Lung (tissue), 12 donors: ENCODE data around the gene FNDC8. TPM values are rescaled to one million over a fixed set of nuclear protein-coding genes. Genes with fewer than 3 reads are reported as not detected.

Experiments
- ATAC-seq: fragments of 200-7000 bp; cut with Tn5 transposase; one replicate; pipeline ENCODE4 v1.9.1; 2020; ENCODE audit warnings: moderate number of reproducible peaks; ENCODE audit not compliant: insufficient read depth, low FRiP score
- DNase-seq, 3 donors: peaks; one replicate each; pipeline ENCODE4 v3.0.0-alpha.2; 2013 to 2017
- H3K27ac ChIP-seq, 2 donors: one replicate each; pipeline ENCODE4 v1.5.1; 2013; ENCODE audit warnings: mild to moderate bottlenecking in 2 of 2, moderate library complexity in 2 of 2, control low read depth in 1 of 2, inconsistent platforms in 1 of 2, low read depth in 1 of 2, low read length in 1 of 2
- H3K27me3 ChIP-seq, 3 donors: one replicate each; pipeline ENCODE4 v1.5.1; 2013; ENCODE audit warnings: low read length in 2 of 3; ENCODE audit not compliant: control insufficient read depth in 3 of 3, insufficient read depth in 3 of 3
- H3K36me3 ChIP-seq, 4 donors: one replicate each; pipeline ENCODE4 v1.5.1; 2013; ENCODE audit warnings: low read length in 4 of 4, mild to moderate bottlenecking in 1 of 4, moderate library complexity in 1 of 4; ENCODE audit not compliant: control insufficient read depth in 4 of 4, insufficient read depth in 4 of 4
- H3K4me1 ChIP-seq, 5 donors: one replicate each; pipeline ENCODE4 v1.5.1; 2013; ENCODE audit warnings: low read length in 5 of 5, mild to moderate bottlenecking in 2 of 5, moderate library complexity in 1 of 5; ENCODE audit not compliant: control insufficient read depth in 5 of 5, insufficient read depth in 5 of 5
- H3K4me3 ChIP-seq: one replicate; pipeline ENCODE4 v1.5.1; 2013; ENCODE audit warnings: mild to moderate bottlenecking, control low read depth, moderate library complexity
- H3K9ac ChIP-seq, 2 donors: one replicate each; pipeline ENCODE4 v1.5.1; 2013; ENCODE audit warnings: low read length in 2 of 2, control low read depth in 1 of 2; ENCODE audit not compliant: insufficient read depth in 1 of 2
- H3K9me3 ChIP-seq, 4 donors: one replicate each; pipeline ENCODE4 v1.5.1; 2013; ENCODE audit warnings: low read length in 3 of 4, mild to moderate bottlenecking in 1 of 4, moderate library complexity in 1 of 4; ENCODE audit not compliant: control insufficient read depth in 4 of 4, insufficient read depth in 3 of 4
- CTCF ChIP-seq: IDR thresholded peaks from 2 replicates; pipeline ENCODE4 v1.5.1; 2012; ENCODE audit warnings: mild to moderate bottlenecking; ENCODE audit errors: control extremely low read depth, extremely low read depth
- WGBS, 2 donors: extraction: QIAGEN DNeasy Blood & Tissue Kit; methylation state at CpG; one replicate each; pipeline ENCODE4 v1.1.7; 2013; 5-methylcytosine and 5-hydroxymethylcytosine counted together
- polyA plus RNA-seq, 2 donors: library from polyadenylated mRNA; stranded (reverse); fragments of 200-250 nt; gene quantifications; one replicate each; pipeline ENCODE4 v1.2.1, GENCODE V29; 2013
- total RNA-seq, 2 donors: library from RNA; depleted of rRNA in 1 of 2; stranded (reverse); fragments of >200 nt in 1 of 2; gene quantifications; one replicate each; pipeline ENCODE4 v1.2.1, GENCODE V29; 2014 to 2021
- donor health status: control.
- donor health status: control.
- donor health status: Bipolar disorder and iron deficiency.
- donor health status: healthy.
- donor health status: DM: yes; HTN: yes; CAD: no.

FNDC8 gene
- total and polyA plus RNA-seq, 4 donors = not detected

DNA sequence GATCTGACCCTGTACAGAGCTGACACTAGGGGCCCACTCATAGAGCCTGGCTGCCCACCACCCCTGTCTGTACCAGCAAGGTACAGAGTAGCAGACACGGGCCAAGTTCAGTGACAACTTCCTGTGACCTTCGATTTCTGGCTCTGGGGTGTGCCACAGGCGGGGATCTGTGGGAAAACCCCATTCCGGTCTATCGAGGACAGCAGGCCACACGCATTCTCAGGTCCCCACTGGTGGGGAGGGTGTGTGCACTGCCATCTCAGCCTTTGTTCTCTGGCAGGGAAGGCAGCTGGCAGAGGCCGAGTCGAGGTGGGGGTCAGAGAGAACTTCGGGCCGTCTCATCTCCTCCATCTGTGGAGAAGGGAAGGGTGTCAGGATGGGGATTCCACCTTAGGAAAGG lies 10.7 kb downstream of the FNDC8 start:
- H3K27ac ChIP-seq = no peak overlapping the region
- H3K9ac ChIP-seq = no peak overlapping the region
- peaks cover 0 to 22% (median 0%) of the 10 kb centered on the region in 5 donors for H3K4me1 ChIP-seq
- TF ChIP-seq CTCF = no peak
- no peak overlapping the region for H3K4me3 ChIP-seq
- DNase-seq (no peak), ATAC-seq (no peak)
- no peaks in the 10 kb centered on the region for H3K9me3 ChIP-seq
- WGBS, 2 donors = 80 to 93% methylated on average over 10 of the region's 10 CpGs
- peaks cover 31 to 51% (median 42%) of the 10 kb centered on the region in 4 donors for H3K36me3 ChIP-seq
- H3K27me3 ChIP-seq = no peaks in the 10 kb centered on the region

DNA sequence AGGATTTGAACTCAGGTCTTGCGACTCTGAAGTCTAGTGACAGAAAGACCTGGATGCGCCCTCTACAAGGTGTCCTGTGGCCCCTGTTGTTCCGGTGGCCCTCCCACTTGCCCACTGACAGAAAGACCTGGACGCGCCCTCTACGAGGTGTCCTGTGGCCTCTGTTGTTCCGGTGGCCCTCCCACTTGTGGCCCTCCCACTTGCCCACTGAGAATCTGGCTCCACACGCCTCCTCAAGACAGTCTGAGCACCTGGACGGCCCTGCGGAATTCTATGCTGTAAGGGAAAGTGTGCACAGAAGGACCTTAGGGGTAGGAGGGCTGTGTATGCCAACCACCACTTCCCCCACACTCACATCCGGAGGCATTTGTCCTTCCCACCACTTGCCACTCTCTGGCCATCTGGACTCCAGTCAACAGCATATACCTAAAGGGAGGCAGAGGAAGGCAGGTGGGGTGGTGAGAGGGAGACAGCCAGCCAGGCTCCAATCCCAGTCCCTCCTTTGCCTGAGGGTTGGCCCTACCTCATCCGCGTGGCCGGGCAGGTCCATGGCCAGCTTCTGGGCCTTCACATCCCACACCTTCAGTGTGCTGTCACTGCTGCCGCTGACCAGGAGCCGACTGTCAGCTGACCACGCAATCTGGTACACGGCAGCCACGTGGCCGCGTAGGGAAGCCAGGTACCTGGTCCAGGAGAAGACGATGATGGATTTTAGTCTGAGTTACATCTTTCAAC lies 11.6 kb downstream of the FNDC8 start:
- H3K27me3 ChIP-seq = no peaks in the 10 kb centered on the region
- H3K9me3 ChIP-seq = no peaks in the 10 kb centered on the region
- H3K4me3 ChIP-seq = no peak overlapping the region
- 95% methylated on average over 22 of the region's 22 CpGs for WGBS, 2 donors
- no peak overlapping the region for H3K27ac ChIP-seq
- peaks cover 39 to 59% (median 49%) of the 10 kb centered on the region in 4 donors for H3K36me3 ChIP-seq
- H3K4me1 ChIP-seq = peaks cover 0 to 14% (median 0%) of the 10 kb centered on the region in 5 donors
- ATAC-seq (no peak), DNase-seq (no peak)
- no peak overlapping the region for H3K9ac ChIP-seq
- no peak for TF ChIP-seq CTCF

- Histone ChIP-seq H3K4me3 (no peak overlapping the region), H3K36me3 (peaks cover 42 to 74% (median 57%) of the 10 kb centered on the region in 4 donors), H3K27ac (no peak overlapping the region), H3K4me1 (no peaks in the 10 kb centered on the region), H3K27me3 (no peaks in the 10 kb centered on the region), H3K9me3 (no peaks in the 10 kb centered on the region), H3K9ac (no peak overlapping the region)
- no peak for ATAC-seq
- no peak for DNase-seq
- no peak for TF ChIP-seq CTCF
- WGBS, 2 donors = 87 to 89% methylated on average over 6 of the region's 6 CpGs
Measured at GRCh38 chr17:35135322-35135721, 13.9 kb downstream of the FNDC8 start.
